Body of pancreas (tissue), 4 donors: ENCODE measurements around the gene IFNGR1.

ENCODE experiments used
- POLR2A ChIP-seq, 3 donors: fragments of 450-650 bp; IDR thresholded peaks; one replicate each; pipeline ENCODE4 v1.6.1; 2016; ENCODE audit warnings: antibody characterized with exemption in 3 of 3, mild to moderate bottlenecking in 2 of 3
- TF ChIP-seq, protein P1 (sequence below), 7 experiments: fragments of 450-650 bp in 4 of 7; fragments of 200-600 bp in 3 of 7; sonication (generic) in 3 of 7; IDR thresholded peaks; one replicate each; pipeline ENCODE4 v1.5.1; 2016 to 2019; ENCODE audit warnings: antibody characterized with exemption in 7 of 7

GRCh38 chr6:137231895-137232294 lies 12.7 kb upstream of the IFNGR1 start:
- TF ChIP-seq, protein P1, sequence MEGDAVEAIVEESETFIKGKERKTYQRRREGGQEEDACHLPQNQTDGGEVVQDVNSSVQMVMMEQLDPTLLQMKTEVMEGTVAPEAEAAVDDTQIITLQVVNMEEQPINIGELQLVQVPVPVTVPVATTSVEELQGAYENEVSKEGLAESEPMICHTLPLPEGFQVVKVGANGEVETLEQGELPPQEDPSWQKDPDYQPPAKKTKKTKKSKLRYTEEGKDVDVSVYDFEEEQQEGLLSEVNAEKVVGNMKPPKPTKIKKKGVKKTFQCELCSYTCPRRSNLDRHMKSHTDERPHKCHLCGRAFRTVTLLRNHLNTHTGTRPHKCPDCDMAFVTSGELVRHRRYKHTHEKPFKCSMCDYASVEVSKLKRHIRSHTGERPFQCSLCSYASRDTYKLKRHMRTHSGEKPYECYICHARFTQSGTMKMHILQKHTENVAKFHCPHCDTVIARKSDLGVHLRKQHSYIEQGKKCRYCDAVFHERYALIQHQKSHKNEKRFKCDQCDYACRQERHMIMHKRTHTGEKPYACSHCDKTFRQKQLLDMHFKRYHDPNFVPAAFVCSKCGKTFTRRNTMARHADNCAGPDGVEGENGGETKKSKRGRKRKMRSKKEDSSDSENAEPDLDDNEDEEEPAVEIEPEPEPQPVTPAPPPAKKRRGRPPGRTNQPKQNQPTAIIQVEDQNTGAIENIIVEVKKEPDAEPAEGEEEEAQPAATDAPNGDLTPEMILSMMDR (IDR thresholded peaks at IDR 0.05): no peak
- no peak for TF ChIP-seq POLR2A (IDR thresholded peaks at IDR 0.05)
